Fibroblast of peridontal ligament (primary cell): Measurements from ENCODE around the gene PRR29.

Experiments used
- DNase-seq: peaks from one replicate; pipeline ENCODE4 v3.0.0-alpha.2; 2010; ENCODE audit errors: extremely low read depth

The PRR29 gene

GRCh38 chr17:63998050-63998720, at the start of gene PRR29:
Gene PRR29 (plus strand): TSS chr17:63998351. CDS start chr17:63998365, 14 bp downstream.
- peak; percentile 41 for DNase-seq

- DNase-seq = no peak
Measured at GRCh38 chr17:63948521-63948920, 49.6 kb upstream of the PRR29 start.

DNA sequence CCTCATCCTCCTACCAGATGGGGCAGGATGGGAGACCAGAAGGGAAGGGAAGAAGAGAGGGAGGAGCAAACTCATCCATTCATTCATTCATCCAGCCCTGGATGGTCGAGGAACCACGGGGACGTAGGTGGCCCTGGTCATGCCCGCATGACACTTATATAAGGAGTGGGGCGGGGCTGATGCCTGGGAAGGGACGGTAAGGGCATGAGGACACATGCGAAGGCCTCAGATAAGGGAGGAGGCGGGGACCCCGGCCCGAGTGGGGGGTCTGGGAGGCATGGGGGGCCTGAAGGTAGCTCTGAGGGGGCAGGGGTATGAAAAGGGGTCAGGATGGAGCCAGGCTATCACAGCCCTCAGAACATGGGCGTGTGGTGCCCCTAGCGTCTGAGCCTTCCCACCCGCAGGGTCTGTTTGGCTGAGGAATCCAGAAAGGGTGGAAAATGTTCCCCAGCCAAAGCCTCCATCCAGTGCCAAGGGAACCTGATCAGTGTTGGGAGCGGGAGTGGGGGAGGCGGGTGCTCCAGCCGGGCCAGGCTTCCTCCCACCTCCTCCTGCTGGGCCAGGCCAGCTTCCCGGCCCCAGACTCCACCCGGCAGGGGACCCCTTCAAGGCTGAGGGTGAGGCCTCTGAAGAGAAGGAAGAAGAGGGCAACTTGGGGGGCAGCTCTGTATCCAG, 48.4 kb upstream of the PRR29 start:
- DNase-seq = no peak

- no peak for DNase-seq
Measured at GRCh38 chr17:63950940-63951907, 46.9 kb upstream of the PRR29 start.

DNA sequence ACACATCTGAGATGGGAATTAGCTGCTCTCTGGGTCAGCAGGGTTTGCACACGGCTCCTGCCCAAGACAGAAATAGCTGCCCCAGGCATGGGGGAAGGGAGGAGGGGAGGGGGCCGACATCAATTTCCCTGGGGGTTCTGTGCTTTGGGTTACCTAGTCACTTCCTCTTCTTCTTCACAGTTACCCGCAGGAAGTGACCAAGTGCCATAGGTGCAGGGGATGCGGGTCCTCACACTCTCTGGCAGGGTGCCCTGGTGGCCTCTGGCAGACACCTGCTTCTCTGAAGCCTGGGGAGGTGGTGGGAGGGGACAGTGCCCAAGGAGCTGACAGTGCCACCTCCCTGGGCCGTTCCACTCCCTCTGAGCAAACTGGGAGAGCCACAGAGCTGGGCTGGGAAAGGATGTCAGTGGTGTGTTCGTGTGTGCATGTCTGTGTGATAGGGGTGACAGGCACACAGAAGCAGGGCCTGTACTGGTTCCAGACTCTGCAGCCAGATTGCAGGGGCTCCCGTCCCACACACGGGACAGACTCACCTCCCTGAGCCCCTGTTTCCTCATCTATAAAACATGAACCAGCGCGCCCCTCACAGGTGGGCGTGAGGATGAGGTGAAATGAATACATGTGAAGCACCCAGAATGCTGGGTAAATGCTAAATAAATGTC, 43.6 kb upstream of the PRR29 start:
- DNase-seq = no peak

- DNase-seq = no peak
Measured at GRCh38 chr17:63955232-63955631, 42.9 kb upstream of the PRR29 start.

DNA sequence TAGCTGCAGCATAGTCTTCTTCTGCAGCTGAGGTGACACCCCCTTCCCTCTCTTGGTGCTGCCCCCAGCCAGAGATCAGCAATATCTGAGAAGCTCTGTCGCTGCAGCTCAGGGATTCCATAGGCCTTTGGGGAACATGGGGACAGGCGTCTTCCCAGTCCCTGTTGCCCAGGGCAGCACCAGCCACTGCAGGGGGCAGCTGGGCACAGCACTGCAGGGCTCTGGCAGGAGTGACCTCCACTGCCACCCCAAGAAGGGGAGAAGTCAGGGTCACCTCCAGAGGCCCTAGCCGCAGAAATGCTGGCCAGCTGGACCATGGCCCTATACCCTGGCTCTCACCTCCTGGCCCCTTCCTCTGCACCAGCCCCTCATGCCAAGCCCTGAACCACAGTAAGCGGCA, 42.4 kb upstream of the PRR29 start:
- DNase-seq = no peak

GRCh38 chr17:63956296-63956920, 41.7 kb upstream of the PRR29 start:
- peak; percentile 31 for DNase-seq

- DNase-seq = no peak
Measured at GRCh38 chr17:63960006-63960405, 38.1 kb upstream of the PRR29 start.

GRCh38 chr17:63960430-63960829, 37.7 kb upstream of the PRR29 start:
- DNase-seq = no peak

DNA sequence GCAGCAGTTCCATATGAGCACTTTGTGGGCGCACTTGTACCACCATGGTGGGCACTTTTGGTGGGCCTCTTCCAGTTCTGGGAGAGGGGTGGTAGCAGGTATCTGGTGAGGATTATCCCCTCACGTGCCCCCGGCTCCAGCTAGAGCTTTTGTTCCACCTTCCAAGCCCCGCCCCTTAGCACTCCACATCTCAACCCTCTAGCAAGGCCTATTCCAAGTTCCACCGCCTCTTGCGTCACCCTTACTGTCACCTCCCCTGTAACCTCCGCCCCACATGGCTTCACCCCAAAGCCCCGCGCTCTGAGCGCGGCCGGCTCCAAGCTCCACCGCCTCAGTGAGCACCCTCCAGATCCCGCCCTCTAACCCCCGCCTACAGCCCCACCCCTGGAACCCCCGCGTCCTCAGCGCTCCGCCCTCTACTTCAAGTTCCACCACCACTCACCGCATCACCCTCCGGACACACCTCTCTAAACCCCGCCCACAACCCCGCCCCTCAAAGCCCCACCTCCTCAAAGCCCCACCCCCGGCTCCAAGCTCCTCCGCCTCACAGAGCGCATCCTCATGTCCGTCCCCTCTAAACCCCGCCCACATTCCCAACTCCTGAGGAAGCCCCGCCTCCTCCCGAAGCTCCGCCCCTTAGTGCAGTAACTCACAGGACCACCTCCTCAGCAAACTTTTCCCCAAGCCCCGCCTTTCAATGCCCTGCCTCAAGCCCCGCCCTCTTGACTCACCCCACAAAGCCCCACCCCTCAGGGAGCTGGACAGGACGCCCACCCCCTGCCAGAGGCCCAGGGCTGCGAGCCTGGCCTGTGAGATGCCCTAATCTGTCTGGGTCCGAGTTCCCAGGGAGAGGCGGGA, 36.6 kb upstream of the PRR29 start:
- peak; percentile 5 for DNase-seq

DNA sequence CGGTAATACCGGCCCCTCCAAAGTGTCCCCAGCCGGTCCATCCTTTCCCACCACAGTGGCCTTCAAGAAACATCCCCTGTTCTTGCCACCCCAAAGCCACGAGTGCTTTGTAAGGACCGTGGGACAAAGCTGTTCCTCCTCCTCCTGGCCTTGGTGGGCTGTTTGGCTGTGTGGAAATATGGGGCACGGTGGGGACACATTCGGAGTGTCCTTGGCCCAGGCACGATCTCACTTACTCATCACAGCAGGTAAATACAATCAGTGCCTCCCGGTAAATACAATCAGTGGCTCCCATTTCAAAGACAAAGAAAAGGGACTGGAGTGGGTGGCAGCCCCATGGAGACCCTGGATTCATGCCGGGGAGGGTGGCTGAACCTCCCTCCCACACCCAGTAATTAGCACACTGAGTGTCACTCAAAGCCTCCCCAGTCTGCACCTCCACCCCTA, 35.8 kb upstream of the PRR29 start:
- DNase-seq = no peak

GRCh38 chr17:63963123-63963522, 35.0 kb upstream of the PRR29 start:
- DNase-seq = no peak

GRCh38 chr17:63966646-63967264, 31.4 kb upstream of the PRR29 start:
- DNase-seq = no peak

GRCh38 chr17:63967953-63968352, 30.2 kb upstream of the PRR29 start:
- no peak for DNase-seq

DNA sequence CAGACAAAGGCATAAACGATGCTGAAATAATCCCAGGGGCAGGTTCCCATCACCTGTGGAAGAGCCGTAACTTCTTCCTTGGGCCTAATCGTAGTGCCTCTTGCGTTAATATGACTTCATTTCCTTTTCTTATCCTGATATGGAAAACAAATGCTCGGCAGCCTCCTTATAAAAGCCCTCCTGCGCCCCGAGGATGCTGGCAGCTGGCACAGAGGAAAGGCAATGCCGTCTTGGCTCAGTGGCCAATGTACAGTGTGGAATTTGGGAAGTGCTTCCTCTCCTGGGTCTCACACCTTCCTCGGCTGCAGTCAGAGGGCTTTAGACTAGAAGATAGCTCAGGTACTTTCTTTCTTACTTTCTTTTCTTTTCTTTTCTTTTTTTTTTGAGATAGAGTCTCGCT, 28.9 kb upstream of the PRR29 start:
- DNase-seq = no peak

DNA sequence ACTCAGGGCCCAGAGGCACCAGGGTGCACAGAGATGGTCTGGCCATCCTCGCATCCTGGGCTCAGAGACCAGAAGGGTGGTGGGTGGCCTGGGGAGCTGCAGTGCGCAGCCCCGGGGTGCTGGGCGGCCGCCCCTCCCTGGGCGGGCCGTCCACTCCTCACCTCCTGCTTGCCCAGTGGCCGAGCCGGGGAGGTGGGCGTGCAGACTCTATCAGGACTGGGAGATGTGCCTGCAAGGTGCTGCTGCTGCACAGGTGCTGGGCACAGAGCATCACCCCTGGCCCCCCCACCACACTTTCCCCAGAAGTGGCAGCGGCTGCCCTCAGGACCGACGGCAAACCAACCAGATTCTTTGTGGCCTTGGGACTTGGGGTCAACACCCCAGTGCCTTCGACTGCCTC, 25.4 kb upstream of the PRR29 start, which contains the start of gene SCN4A:
SCN4A (minus strand) TSS at position 123 of the 400 bp plus-strand sequence; CDS start at position 46, 77 bp downstream.
- DNase-seq = no peak

DNA sequence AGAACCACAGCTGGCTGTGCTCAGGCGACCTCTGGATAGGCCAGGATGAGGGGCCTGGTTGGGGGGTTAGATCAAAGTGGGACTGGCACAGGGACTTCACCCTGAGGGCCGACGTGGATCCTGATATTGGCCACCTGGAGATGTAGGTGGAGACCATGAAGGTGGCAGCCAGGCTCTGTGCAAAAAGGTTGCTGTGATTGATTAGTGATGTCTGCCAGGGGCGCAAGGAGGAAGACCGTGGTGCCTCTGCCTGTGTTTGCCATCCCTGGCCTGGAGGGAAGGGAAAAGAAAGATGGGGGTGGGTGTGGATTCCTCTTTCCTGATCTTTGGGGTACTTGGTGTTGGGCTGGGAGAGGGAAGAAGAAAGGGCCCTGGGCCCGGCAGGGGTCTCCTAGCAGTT, 24.9 kb upstream of the PRR29 start:
- DNase-seq = no peak

GRCh38 chr17:63973930-63974593, 24.1 kb upstream of the PRR29 start:
- no peak for DNase-seq
